Anterior cingulate cortex (tissue), 58 donors: ENCODE results near the gene TMEM143.
"Not testable (repeated sequence)": the region's sequence is repeated elsewhere in the genome, so short reads cannot be mapped to it uniquely, and the experiment has no call there.

ENCODE experiments used
- DNase-seq, 58 donors: peaks; one replicate each; lab custom pipeline; 2025; lab: John Stamatoyannopoulos, UW

The TMEM143 gene

GRCh38 chr19:48363810-48364597 lies at the start of gene TMEM143, which contains the start of gene SYNGR4:
TSS of gene TMEM143 (minus strand) at chr19:48363940. CDS start at chr19:48363920, 20 bp downstream.
TSS of gene SYNGR4 (plus strand) at chr19:48364367. CDS start at chr19:48365843, 1,476 bp downstream.
- DNase-seq = peak; percentile 96 to 100 (median 99)

GRCh38 chr19:48405850-48406249 lies 42.1 kb upstream of the TMEM143 start:
- no peak for DNase-seq

GRCh38 chr19:48405010-48405659 lies 41.4 kb upstream of the TMEM143 start:
- no peak for DNase-seq

GRCh38 chr19:48403606-48404005 lies 39.9 kb upstream of the TMEM143 start:
- DNase-seq = peak in 30 of 58 donors; percentile 7 to 60 (median 27)

DNA sequence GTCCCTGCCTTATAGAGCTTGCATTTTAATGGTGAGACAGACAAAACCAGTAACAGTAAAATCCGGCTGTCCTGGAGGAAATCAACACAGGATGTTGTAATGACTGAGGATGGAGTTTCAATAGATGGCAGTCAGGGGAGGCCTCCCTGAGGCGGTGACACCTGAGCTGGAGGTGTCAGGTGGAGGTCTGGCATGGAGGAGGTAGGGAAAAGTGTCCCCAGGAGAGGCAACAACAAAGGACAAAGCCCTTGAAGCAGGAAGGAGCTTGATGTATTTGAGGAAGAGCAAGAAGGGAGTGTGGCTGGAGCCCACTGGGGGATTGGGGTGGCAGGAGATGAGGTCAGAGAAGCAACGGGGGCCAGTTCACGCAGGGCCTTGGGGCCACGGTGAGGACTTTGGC lies 37.5 kb upstream of the TMEM143 start:
- DNase-seq = no peak

DNA sequence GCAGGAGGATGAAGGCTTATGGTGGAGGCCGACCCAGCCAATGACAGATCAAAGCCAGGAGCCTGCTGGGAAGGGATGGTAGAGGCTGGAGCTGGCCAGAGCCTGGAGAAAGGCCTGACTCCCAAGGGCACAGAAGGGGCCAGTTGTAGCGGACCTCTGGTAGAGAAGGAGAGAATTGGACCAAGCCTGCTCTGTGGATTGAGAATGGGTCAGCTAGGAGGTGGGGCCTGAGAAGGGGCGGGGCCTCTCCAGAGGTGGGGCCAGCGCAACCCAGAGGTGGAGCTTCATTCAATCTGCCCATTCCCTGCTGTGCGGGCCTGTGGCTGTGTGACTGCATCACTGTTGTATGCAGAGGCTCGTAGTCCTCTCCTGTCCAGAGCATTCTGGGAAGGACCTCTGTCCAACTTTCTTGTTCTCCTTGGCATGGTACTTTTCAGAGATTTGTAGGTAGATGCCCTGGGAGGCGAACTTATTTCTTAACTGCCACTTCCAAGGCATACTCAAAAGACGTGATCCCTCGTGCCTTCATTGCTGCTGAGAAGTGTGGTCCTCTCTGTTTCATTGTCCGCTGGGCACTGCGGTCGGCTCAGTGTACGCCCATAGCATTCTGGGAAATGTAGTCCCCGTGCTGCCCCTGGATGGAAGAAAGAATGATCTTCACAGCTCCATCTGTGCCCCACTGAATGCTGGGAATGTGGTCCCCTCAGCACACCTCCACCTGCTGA lies 36.4 kb upstream of the TMEM143 start:
- peak in 2 of 58 donors; percentile 5 to 16 for DNase-seq

- peak in 14 of 58 donors; percentile 6 to 39 (median 15) for DNase-seq
Observed at GRCh38 chr19:48398375-48399235, 34.9 kb upstream of the TMEM143 start.

GRCh38 chr19:48398102-48398374 lies 34.3 kb upstream of the TMEM143 start:
- no peak for DNase-seq

DNA sequence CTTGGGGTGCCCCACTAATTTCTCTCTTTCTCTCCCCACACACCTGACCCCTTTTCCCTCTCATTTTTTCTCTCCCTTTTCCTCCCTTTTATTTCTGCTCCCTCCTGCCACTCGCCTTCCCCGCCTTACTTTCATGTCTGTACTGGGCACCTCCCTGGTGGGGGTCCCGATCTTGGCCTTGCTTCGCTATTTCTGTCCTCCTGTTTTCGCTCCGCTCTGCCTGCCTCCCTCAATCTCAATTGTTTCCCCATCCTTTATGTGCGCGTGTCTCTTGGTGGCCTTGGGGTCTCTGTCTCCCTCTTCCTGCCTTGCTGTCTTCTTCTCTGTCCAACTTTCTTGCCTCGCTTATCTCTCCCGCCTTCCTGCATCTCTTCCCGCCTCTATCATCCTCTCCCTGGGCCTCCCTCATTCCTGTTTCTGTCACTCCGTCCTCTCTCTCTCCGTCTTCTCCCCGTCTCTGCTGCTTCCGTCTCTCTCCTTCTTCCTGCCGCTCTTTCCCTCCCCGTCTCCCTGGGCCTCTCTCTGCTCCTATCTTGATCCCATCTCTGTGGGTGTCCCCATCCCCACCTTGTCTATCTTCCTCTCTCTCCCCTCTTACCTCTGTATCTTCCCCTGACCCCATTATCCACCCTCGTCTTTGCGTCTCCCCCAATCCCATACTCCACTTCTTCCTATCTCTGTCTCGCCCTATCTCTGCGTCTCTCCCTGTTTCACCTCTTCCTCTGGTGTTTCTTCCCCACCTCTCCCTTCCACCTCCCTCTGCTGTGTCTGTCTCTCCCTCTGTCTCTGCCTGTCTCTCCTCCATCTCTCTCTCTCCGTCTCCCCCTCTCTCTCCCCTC lies 33.7 kb upstream of the TMEM143 start:
- no peak for DNase-seq

- no peak for DNase-seq
Observed at GRCh38 chr19:48396824-48397176, 33.1 kb upstream of the TMEM143 start.

DNA sequence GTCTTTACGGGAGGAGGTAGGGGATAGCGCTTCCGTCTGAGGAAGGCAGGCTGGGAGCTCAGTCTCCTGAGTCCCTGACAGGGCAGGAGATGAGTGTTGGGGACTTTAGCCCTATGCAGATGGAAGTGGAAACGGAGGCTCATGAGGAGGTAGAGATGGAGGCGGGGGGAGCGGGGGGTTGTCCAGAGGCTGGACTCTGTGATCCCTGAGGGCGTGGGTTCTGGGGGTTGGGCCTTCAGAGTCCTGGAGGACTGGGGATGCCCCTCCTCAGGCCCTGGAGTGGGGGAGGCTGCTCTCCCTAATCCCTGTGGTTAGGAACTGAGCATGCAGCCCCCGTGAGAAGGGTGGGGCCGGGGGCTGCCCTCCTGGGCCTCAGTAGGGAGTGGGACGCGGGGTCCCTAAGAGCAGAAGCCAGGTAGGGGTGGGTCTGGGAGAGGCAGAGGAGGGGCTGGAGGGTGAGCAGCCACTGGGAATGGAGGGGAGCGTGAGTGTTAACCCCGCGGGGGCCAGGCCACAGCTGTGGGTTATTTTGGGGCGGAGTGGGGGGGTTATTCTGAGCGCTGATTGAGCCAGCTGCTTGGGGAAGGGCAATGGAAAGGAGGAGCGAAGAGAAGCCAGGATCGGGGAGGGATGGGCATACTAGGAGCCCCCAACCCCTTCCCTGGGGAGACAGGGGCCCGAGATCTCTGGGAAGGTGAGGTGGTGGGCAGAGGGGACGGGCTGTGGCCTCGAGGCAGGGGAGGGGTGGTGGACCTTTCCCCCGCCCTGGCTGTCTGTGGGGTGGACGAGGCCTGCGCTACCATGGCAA lies 32.5 kb upstream of the TMEM143 start:
- no peak for DNase-seq

DNA sequence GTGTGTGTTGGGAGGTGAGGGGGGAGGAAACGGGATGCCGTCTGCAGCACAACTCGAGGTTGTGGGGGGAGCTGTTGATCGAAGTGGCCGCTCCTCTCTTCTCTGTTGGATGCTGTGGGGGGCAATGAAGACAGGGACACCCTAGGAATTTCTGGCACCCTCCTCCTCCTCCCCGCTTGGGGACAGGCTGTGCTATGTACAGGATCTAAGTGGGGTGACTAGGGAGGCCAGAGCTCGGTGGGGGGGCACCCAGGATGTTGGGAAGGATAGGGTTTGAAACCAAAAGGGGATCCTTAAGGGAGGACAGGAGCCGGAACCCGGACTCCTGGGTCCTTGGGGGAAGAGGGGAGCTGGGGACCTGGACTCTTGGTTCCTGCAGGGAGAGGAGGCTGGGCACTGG lies 31.8 kb upstream of the TMEM143 start:
- DNase-seq = peak in 1 of 58 donors; percentile 9

DNA sequence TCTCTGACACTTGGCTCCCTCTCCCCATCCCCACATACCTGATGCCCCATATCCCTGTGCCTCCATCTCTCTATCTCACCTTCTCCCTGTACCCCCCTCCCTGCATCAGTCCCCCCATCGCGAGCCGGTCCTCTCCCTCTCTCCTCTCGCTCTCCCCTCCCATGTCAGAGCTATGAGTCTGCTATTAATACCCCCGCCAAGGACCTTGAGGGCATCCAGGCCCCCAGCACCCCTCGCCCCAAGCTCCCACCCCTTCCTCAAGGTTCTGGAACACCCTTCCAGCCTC lies 31.4 kb upstream of the TMEM143 start:
- DNase-seq = no peak

DNA sequence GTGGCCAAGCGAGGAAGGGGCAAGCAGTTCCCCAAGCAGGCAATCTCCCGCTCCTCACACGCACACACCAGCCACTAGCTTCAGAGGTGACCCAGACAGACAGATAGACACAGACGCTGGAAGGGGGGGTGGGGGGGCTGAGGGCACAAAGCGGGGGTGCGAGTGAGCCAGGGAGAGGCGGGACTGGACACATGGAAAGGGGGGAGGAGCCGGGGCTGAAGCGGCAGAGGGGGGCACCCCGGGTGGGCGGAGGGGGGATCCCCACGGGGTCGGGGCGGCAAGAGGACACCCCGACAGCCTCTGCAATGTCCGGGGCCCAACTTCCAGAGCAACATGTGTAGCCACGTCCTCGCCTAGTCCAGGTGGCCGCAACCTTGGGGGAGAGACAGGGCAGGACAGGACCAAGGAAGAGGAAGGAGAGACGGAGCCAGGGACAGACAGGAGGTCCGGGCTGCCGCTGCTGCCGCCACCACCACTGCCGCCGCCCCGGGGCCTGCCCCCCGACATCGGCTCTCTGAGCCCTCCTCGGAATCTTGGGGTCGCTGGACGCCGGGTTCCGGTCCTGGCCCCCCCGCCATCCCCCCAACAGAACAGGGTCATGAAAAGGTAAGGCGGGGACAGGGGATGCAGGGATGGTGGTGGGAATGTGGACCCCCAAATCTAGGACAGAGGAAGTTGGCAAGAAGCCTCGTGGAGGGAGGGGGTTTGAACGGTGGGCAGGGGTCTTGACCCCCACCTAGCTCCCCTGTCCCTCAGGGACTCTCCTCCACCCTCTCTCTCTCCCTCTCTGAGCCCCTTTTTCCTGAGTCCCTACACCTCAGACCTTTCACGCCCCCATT lies 30.8 kb upstream of the TMEM143 start:
- DNase-seq = no peak

DNA sequence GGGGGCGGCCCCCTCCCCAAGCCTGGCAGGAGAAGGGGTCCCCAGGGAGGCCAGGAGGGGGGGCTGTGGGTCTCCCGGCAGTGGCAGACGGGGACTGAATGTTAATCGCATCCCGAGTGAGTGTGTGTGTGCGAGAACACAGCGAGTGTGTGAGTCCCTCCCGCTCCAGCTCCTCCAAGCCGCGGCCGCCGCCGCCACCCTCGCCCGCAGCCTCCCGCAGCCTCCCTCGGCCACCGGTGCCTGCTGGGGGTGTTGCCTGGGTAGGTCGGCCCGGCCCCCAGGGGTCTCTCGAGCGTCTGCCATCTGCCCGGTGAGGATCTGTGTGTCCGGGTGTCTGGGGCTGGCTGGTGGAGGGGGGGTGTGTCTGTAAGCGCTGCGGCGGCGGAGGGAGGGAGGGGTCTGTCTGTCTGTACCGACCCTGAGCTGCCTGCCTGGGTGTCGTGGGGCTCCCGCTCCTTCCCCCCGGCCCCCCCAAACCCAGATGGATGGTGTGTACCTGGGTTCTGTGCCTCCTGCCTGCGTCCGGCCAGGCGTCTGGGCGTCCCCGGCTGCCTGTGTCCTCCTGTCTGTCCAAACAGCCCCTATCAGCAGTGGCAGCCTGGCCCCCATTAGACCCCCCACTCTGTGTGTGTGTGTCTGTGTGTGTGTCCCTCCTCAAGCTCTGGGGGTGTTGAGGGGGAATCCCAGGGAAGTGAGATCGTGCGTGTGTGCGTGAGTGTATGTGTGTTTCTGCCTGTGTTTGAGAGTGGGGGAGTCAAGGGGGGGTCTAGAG lies 30.0 kb upstream of the TMEM143 start, which contains the start of gene GRIN2D:
Gene GRIN2D, plus strand, starts transcription at position 110 of the 772 bp plus-strand sequence. CDS start 4,725 bp downstream, outside the sequence.
- peak in 17 of 58 donors; percentile 7 to 52 (median 26) for DNase-seq

- no peak for DNase-seq
Observed at GRCh38 chr19:48392860-48393558, 29.3 kb upstream of the TMEM143 start.

DNA sequence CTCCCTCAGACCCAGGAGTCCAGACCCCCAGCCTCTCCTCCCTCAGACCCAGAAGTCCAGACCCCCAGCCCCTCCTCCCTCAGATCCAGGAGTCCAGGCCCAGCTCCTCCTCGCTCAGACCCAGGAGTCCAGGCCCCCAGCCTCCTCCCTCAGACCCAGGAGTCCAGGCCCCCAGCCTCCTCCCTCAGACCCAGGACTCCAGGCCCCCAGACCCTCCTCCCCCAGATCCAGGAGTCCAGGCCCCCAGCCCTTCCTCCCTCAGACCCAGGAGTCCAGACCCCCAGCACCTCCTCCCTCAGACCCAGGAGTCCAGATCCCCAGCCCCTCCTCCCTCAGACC lies 28.2 kb upstream of the TMEM143 start:
- DNase-seq = not testable (repeated sequence)
